HepG2 (cell line): ENCODE measurements around the gene WHAMM. TPM values are rescaled to one million over a fixed set of nuclear protein-coding genes. Genes with fewer than 3 reads are reported as not detected.

Source experiments
- ATAC-seq: fragments of 200-7000 bp; cut with Tn5 transposase; 3 replicates; pipeline ENCODE4 v1.9.1; 2020; ENCODE audit warnings: mild to moderate bottlenecking, moderate library complexity
- BruUV-seq: library from RNA; stranded (reverse); fragments of 400-500 nt; replicated peaks from 2 replicates; lab custom pipeline; 2021; lab: Mats Ljungman, UMichigan
- CTCF ChIA-PET: fragments of 300-600 bp; formaldehyde crosslinking; extraction: SDS; loops from one replicate; lab custom pipeline; 2021; ENCODE audit warnings: low total read pairs, inconsistent platforms, low intra/inter-chr PET ratio; lab: Yijun Ruan, JAX
- POLR2A ChIA-PET: fragments of 350-600 bp; sonication (Branson Sonifier 250); formaldehyde crosslinking; loops from one replicate; lab custom pipeline; 2020; ENCODE audit warnings: antibody characterized with exemption, inconsistent platforms; lab: Yijun Ruan, JAX
- DNase-seq: peaks from one replicate; pipeline ENCODE4 v3.0.0-alpha.2; 2015; ENCODE audit warnings: low spot score
- FAIRE-seq: peaks from 3 replicates; lab custom pipeline; 2011; peaks lifted over from hg19 to GRCh38; lab: Jason Lieb, UNC
- H2AFZ ChIP-seq: one replicate; pipeline ENCODE4 v1.6.1; 2011; ENCODE audit warnings: low read length, inconsistent platforms
- H3K27ac ChIP-seq: fragments of 300-600 bp; 3 replicates; pipeline ENCODE4 v1.8.0; 2011; ENCODE audit warnings: mixed run types, mild to moderate bottlenecking, mixed read lengths, low read length, inconsistent platforms; ENCODE audit not compliant: insufficient read depth; ENCODE audit errors: extremely low read length
- H3K27me3 ChIP-seq, 2 experiments: fragments of 200-600 bp in 1 of 2; 2 replicates in 1 of 2; 3 replicates in 1 of 2; pipeline versions ENCODE4 v1.6.0 to v1.8.0; 2011; ENCODE audit warnings: low read length in 2 of 2, mild to moderate bottlenecking in 2 of 2, moderate library complexity in 2 of 2, inconsistent platforms in 1 of 2; ENCODE audit not compliant: insufficient read depth in 2 of 2, control insufficient read depth in 1 of 2
- H3K36me3 ChIP-seq, 2 experiments: fragments of 200-600 bp in 1 of 2; replicated peaks in 1 of 2; 2 replicates in 1 of 2; 3 replicates in 1 of 2; pipeline versions ENCODE4 v1.5.1 to v1.8.0; 2011; ENCODE audit warnings: low read length in 2 of 2, inconsistent platforms in 1 of 2; ENCODE audit not compliant: insufficient read depth in 2 of 2, control insufficient read depth in 1 of 2
- H3K4me1 ChIP-seq: 2 replicates; pipeline ENCODE4 v1.5.1; 2012; ENCODE audit warnings: low read length, inconsistent platforms; ENCODE audit not compliant: insufficient read depth
- H3K4me2 ChIP-seq: 2 replicates; pipeline ENCODE4 v1.6.0; 2011; ENCODE audit warnings: low read depth, low read length, inconsistent platforms
- H3K4me3 ChIP-seq, 3 experiments: fragments of 200-600 bp in 1 of 3; sonication (generic), shearing (Covaris generic) in 1 of 3; replicated peaks in 1 of 3; 2 replicates each; pipeline ENCODE4 v1.5.1; 2011 to 2016; ENCODE audit warnings: low read length in 3 of 3, inconsistent platforms in 2 of 3, low read depth in 2 of 3, mild to moderate bottlenecking in 2 of 3, control low read depth in 1 of 3, mixed read lengths in 1 of 3; ENCODE audit not compliant: insufficient read depth in 1 of 3
- H3K79me2 ChIP-seq: one replicate; pipeline ENCODE4 v1.6.1; 2011; ENCODE audit warnings: low read length, inconsistent platforms; ENCODE audit not compliant: insufficient read depth
- H3K9ac ChIP-seq: 2 replicates; pipeline ENCODE4 v1.6.0; 2011; ENCODE audit warnings: mild to moderate bottlenecking, low read depth, low read length, inconsistent platforms; ENCODE audit not compliant: insufficient read depth
- H3K9me3 ChIP-seq: 2 replicates; pipeline ENCODE4 v1.5.1; 2012; ENCODE audit warnings: mild to moderate bottlenecking, low read length
- H4K20me1 ChIP-seq: 2 replicates; pipeline ENCODE4 v1.6.0; 2011; ENCODE audit warnings: inconsistent platforms, mild to moderate bottlenecking, low read length, moderate library complexity; ENCODE audit not compliant: insufficient read depth
- KLF12 ChIP-seq: sonication (generic); formaldehyde crosslinking; IDR thresholded peaks from 2 replicates; pipeline ENCODE4 v1.4.0; 2020; ENCODE audit warnings: missing genetic modification reagents, borderline replicate concordance
- MAFF ChIP-seq: IDR thresholded peaks from 2 replicates; pipeline ENCODE4 v1.6.1; 2011; ENCODE audit warnings: low read depth, low read length, improper control_type of control experiment
- MAFK ChIP-seq, 2 experiments: IDR thresholded peaks in 1 of 2; conservative IDR thresholded peaks in 1 of 2; 2 replicates each; pipeline ENCODE4 v1.6.1; 2011; ENCODE audit warnings: improper control_type of control experiment in 2 of 2, low read length in 2 of 2
- MLX ChIP-seq: IDR thresholded peaks from 2 replicates; pipeline ENCODE4 v1.6.1; 2016
- TBL1XR1 ChIP-seq: fragments of 150-350 bp; IDR thresholded peaks from 2 replicates; pipeline ENCODE4 v1.6.1; 2014; ENCODE audit warnings: borderline replicate concordance, low read length; ENCODE audit not compliant: partially characterized antibody
- ZBTB8A ChIP-seq: sonication (generic); formaldehyde crosslinking; IDR thresholded peaks from 2 replicates; pipeline ENCODE4 v1.4.0; 2020; ENCODE audit warnings: mild to moderate bottlenecking, low read depth, missing genetic modification reagents, borderline replicate concordance
- ZNF160 ChIP-seq: sonication (generic); formaldehyde crosslinking; IDR thresholded peaks from 2 replicates; pipeline ENCODE4 v1.8.0; 2022; ENCODE audit warnings: mild to moderate bottlenecking, inconsistent platforms, missing genetic modification reagents
- ZNF576 ChIP-seq: sonication (generic); formaldehyde crosslinking; IDR thresholded peaks from 2 replicates; pipeline ENCODE4 v1.4.0; 2020; ENCODE audit warnings: mild to moderate bottlenecking, missing genetic modification reagents
- WGBS: methylation state at CpG from one replicate; pipeline ENCODE4 v1.1.6; 2017; ENCODE audit warnings: low lambda C conversion rate; 5-methylcytosine and 5-hydroxymethylcytosine counted together
- in situ Hi-C: cut with HindIII; loops from 2 replicates; pipeline ENCODE4 v1.10.0; 2017; ENCODE audit warnings: low pct_unique_long_range_greater_than_20kb; ENCODE audit not compliant: extremely low pct_ligation_motif_present
- intact Hi-C: fragments of 100-400 bp; cut with micrococcal nuclease; formaldehyde crosslinking; loops from one replicate; pipeline ENCODE4 v1.10.0; 2022; ENCODE audit not compliant: unreplicated experiment
- polyA plus RNA-seq, 8 experiments: library from polyadenylated mRNA; depleted of rRNA in 3 of 8; stranded (reverse) in 7 of 8; unstranded in 1 of 8; fragments of >200 nt; fragmentation: Illumina TruSeq in 4 of 8; extraction: Trizol in 4 of 8; gene quantifications; 2 replicates each; pipeline versions ENCODE4 v1.2.1 to v1.2.3, GENCODE V29; 2011 to 2016; ENCODE audit warnings: low read depth in 4 of 8, missing spikeins in 1 of 8, mixed read lengths in 1 of 8; ENCODE audit not compliant: insufficient read depth in 1 of 8
- total RNA-seq, 5 experiments: library from RNA; depleted of rRNA; stranded (reverse); fragments of >200 nt; fragmentation: Illumina TruSeq; extraction: Trizol; gene quantifications; 2 replicates each; pipeline ENCODE4 v1.2.3, GENCODE V29; 2016; ENCODE audit warnings: low read depth in 1 of 5

Gene WHAMM
- total and polyA plus RNA-seq, 2 of the 13 experiments (the other 11 are each of a cell fraction or from before 2014, with no cell fraction given), result 2.9 to 3.0 TPM

- TF ChIP-seq TBL1XR1, result no peak
- TF ChIP-seq ZNF576, result no peak
- no peak for TF ChIP-seq ZBTB8A (CRISPR knock-in tag)
Observed at GRCh38 chr15:82877825-82878224, 68.4 kb downstream of the WHAMM start (continued).

GRCh38 chr15:82878325-82878724, 68.9 kb downstream of the WHAMM start:
- ATAC-seq, result no peak
- no peaks in the 10 kb centered on the region for H3K36me3 ChIP-seq
- H3K79me2 ChIP-seq, result no peaks in the 10 kb centered on the region
- no peak overlapping the region for H2AFZ ChIP-seq
- DNase-seq, result no peak
- no peaks in the 10 kb centered on the region for H4K20me1 ChIP-seq
- ChIA-PET POLR2A (no interaction called here), CTCF (no interaction called here)
- WGBS, result 66% methylated on average over 5 of the region's 5 CpGs
- no peak overlapping the region for H3K27ac ChIP-seq
- TF ChIP-seq MAFF (0 out of 2 replicates have a peak, but pooled peaks have one; percentile 13), KLF12 (no peak), MAFK (conservative IDR thresholded peaks at IDR 0.05 in 1 of 2, IDR thresholded peaks at IDR 0.05 in 1 of 2; ENCODE audit: low read length in 2 of 2) (peak; percentile 31 to 68; a peak in 3 of 4 replicates)
- in situ Hi-C loops, result no loop called here
- no peaks in the 10 kb centered on the region for H3K9me3 ChIP-seq
- no peak overlapping the region for H3K4me3 ChIP-seq
- no peaks in the 10 kb centered on the region for H3K27me3 ChIP-seq
- BruUV-seq, result no TSS peak
- H3K4me1 ChIP-seq, result no peaks in the 10 kb centered on the region
- no peak overlapping the region for H3K4me2 ChIP-seq
- FAIRE-seq, result no peak
- H3K9ac ChIP-seq, result no peak overlapping the region
- intact Hi-C loops, result no loop called here

GRCh38 chr15:82880704-82881103, 71.3 kb downstream of the WHAMM start:
- Histone ChIP-seq H3K27me3 (no peaks in the 10 kb centered on the region), H2AFZ (no peak overlapping the region), H3K4me1 (no peaks in the 10 kb centered on the region), H3K4me2 (no peak overlapping the region), H3K36me3 (no peaks in the 10 kb centered on the region), H3K4me3 (no peak overlapping the region), H3K79me2 (no peaks in the 10 kb centered on the region), H3K9me3 (no peaks in the 10 kb centered on the region), H4K20me1 (no peaks in the 10 kb centered on the region), H3K27ac (no peak overlapping the region), H3K9ac (no peak overlapping the region)
- no peak for ATAC-seq
- FAIRE-seq, result no peak
- intact Hi-C loops (no loop called here), in situ Hi-C loops (no loop called here)
- DNase-seq, result no peak
- CTCF ChIA-PET, result no interaction called here
- TF ChIP-seq MLX (no peak), ZNF160 (CRISPR knock-in tag) (no peak)
- POLR2A ChIA-PET, result no interaction called here
- WGBS, result 77% methylated on average over 6 of the region's 6 CpGs
- no TSS peak for BruUV-seq
